OCI-LY1 (cell line): Measurements from ENCODE around the gene SFT2D2.

ENCODE experiments used
- CTCF ChIP-seq: fragments of 200-600 bp; sonication (generic), shearing (Covaris generic); IDR thresholded peaks from 2 replicates; pipeline ENCODE4 v1.5.1; 2017; ENCODE audit warnings: mild to moderate bottlenecking, antibody characterized with exemption, low read length, moderate library complexity, mixed read lengths
- EZH2 ChIP-seq: fragments of 200-600 bp; sonication (generic), shearing (Covaris generic); IDR thresholded peaks from 2 replicates; pipeline ENCODE4 v1.8.0; 2017; ENCODE audit warnings: borderline replicate concordance, mixed run types, mild to moderate bottlenecking, antibody characterized with exemption, low read length, moderate library complexity, mixed read lengths

- TF ChIP-seq CTCF (no peak), EZH2 (no peak)
Observed at GRCh38 chr1:168301664-168302320, 76.0 kb downstream of the SFT2D2 start.
